Stimulated activated CD8-positive, alpha-beta memory T cell treated with anti-CD3 and anti-CD28 coated beads, Interleukin-15, amount 100 ng/mL, for 1 hour (primary cell): ENCODE data around the gene MAGOH.

Experiments used
- DNase-seq: peaks from one replicate; pipeline ENCODE4 v3.0.0-alpha.2; 2020; ENCODE audit warnings: low read depth

The MAGOH gene

GRCh38 chr1:53270873-53271272 lies 32.6 kb upstream of the MAGOH start:
- DNase-seq = no peak

- DNase-seq = no peak
Observed at GRCh38 chr1:53270107-53270506, 31.8 kb upstream of the MAGOH start.

DNA sequence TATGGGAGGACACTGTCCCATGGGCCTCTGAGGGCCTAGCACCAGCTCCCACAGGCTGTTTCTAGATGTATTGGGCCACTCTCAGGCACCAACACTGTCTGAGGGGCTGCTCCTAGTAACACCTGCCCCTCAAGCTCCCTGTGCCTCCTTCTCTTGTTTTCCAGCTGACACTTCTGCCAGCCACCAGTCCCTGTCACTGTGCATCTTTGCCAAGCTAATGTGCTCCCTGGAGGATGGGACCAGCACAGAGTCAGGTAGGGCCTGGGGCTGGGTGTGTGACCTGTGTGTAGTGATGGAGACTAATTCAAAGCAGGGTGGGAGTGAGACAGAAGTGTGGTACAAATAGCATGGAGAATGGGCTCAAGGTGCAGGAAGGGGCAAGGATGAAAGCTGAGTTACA lies 29.4 kb upstream of the MAGOH start:
- DNase-seq = no peak

GRCh38 chr1:53266038-53266437 lies 27.7 kb upstream of the MAGOH start:
- DNase-seq = no peak

GRCh38 chr1:53265581-53265980 lies 27.3 kb upstream of the MAGOH start:
- DNase-seq = no peak

GRCh38 chr1:53264048-53264447 lies 25.7 kb upstream of the MAGOH start:
- no peak for DNase-seq

DNA sequence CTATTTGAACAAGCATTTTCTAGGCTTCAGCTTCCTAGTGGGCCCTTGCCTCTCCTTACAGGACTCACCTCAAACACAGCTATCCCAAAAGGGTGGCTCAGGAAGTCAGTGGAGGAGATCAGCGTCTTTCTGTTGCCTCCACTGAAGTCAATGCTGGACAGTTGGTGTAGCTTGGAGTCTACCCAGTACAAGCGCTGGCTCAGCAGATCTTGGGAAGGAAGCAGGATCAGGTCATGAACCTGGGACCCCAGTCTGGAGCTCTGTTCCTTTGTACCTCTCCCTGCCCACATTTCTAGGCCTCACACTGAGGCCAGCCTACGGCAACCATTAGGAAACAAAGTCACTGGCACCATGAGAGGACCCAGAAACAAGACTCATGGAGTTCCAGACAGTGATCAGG lies 23.7 kb upstream of the MAGOH start:
- DNase-seq = no peak

DNA sequence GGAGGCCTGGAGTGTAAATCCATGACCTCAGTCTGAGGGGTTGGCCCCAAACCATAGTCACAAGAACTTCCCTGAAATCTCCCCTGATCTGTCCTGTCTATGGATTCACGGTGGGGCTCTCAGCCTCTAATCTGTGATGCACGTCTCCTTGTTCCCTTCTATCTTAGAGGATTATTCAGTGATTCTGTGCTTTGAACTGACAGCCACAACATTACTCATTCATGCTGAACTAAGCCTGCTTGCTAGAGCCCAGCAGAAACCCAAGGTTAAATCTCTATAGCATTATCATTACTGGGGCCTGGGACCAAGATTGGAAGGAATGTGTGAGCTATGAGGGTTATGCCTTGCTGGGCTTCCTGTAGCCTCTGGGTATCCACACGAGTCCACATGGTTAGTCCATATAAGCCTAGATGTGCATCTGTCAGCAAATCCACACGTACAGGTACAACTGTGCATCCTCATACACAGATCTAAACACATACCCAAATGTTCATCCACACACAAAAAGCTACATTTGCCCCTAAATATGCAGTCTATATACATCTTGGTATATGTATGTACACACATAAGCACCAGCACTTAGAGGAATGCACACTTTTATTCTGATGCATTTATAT lies 22.4 kb upstream of the MAGOH start:
- DNase-seq = no peak

DNA sequence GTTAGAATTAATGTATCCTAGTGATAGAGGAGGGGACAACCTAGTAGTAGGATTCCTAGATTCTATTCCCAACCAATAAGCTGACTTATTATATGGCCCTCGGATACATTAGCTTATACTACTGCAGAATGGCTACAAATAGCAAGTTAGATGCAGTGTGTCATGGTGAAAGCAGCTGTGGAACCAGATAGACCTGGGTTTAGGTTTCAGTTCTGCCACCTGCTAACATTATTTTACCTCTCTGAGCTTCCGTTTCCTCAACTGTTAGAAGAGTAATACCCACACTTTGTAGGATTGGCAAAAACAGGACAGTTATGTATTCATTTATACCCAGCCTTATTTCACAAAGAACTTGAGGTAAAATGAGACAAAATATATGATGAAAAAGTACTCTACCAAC lies 21.6 kb upstream of the MAGOH start:
- DNase-seq = no peak

DNA sequence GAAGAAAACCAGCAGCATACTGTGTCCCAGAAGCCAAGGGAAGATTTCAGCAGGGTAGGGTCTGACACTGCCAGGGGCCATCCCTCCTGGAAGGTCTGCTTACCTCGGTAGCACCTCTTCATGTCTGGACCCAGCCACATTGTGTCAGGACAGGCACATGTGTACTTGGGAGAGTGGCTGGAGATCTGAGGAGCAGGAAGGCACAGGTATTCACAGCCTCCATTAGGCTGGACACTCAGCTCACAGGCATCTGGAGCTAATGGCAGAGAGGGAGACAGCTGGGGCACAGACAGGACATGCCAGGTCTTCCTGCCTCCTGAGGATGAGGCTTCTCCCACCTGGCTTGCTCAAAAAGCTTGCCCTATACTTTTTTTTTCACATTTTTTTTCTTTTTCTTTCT lies 19.9 kb upstream of the MAGOH start:
- DNase-seq = no peak

GRCh38 chr1:53257454-53258081 lies 19.2 kb upstream of the MAGOH start:
- no peak for DNase-seq

- DNase-seq = no peak
Observed at GRCh38 chr1:53256511-53257453, 18.5 kb upstream of the MAGOH start.

DNA sequence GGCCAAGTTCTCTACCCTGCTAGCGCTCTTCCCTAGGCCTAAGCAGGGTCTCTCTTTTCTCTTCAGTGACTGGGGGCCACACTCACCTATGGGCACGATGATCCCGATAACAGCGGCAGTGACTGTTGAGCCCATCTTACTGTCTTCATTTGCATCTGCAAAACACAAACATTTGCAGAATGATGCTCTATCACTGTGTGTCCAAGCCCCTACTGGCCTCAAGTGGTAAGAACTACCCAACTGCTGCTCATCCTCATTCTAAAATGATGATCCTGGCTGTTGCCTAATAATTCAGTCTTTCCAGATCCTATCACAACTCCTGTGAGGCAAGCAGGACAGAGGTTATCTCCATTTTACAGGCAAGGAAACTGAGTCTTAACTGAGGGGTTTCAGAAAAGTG lies 16.7 kb upstream of the MAGOH start:
- no peak for DNase-seq

GRCh38 chr1:53254011-53254640 lies 15.8 kb upstream of the MAGOH start:
- DNase-seq = no peak

- DNase-seq = no peak
Observed at GRCh38 chr1:53250325-53250724, 12.0 kb upstream of the MAGOH start.

GRCh38 chr1:53249706-53250105 lies 11.4 kb upstream of the MAGOH start:
- DNase-seq = no peak

- DNase-seq = no peak
Observed at GRCh38 chr1:53246261-53247134, 8.2 kb upstream of the MAGOH start.

- DNase-seq = no peak
Observed at GRCh38 chr1:53244141-53244540, 5.8 kb upstream of the MAGOH start.

DNA sequence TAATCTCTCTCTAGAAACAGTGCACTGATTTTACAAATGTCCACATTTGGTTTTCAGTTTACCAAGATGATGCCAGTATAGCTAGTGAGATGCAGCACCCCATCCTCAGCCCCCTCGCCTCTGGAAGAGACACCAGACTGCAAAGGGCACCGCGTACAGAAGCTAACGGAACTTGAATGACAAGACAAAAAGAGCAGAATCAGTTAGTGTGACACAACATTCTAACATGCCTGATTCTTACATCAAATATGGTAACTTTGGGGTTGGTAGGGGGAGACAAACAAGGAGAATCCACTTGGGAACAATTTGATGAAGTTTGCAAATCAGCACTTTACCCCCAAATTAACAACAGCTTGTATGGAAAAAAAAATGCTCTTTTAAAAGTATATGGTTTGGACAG lies 4.1 kb upstream of the MAGOH start:
- DNase-seq = no peak

DNA sequence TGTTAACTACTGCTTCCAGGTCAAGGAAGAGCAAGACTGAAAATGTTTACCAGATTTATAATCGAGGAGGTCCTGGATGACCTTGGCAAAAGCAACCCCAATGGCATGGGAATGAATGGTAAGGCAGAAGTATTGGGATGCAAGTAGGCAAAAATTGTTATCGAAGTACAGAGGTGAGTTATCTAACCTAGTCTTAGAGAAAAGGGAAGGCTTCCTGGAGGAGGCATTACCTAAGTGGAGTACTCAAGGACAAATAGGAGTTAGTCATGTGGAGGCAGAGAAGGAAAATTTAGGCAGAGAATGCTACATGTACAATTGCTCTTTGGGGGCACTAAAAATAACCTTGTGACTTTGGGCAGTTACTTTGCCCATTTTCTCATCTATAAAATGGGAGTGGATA lies 3.5 kb upstream of the MAGOH start:
- no peak for DNase-seq

- no peak for DNase-seq
Observed at GRCh38 chr1:53237638-53238037, 680 bp downstream of the MAGOH start.

- no peak for DNase-seq
Observed at GRCh38 chr1:53220962-53221286, 17.4 kb downstream of the MAGOH start.
